A673 (cell line): ENCODE results near the gene FAM177B. TPM values are rescaled to one million over a fixed set of nuclear protein-coding genes. Genes with fewer than 3 reads are reported as not detected.

Experiments
- BruUV-seq: library from RNA; stranded (reverse); fragments of 400-500 nt; replicated peaks from 2 replicates; lab custom pipeline; 2021; lab: Mats Ljungman, UMichigan
- CTCF ChIA-PET: fragments of 300-600 bp; sonication (Branson Sonifier 250); formaldehyde crosslinking; loops from one replicate; lab custom pipeline; 2022; ENCODE audit warnings: antibody characterized with exemption; lab: Charles Lee
- POLR2A ChIA-PET: fragments of 300-600 bp; sonication (Branson Sonifier 250); formaldehyde crosslinking; loops from one replicate; lab custom pipeline; 2022; ENCODE audit warnings: antibody characterized with exemption; ENCODE audit not compliant: low non-redundant PET; lab: Charles Lee
- DNase-seq: peaks from one replicate; pipeline ENCODE4 v3.0.0-alpha.2; 2015; ENCODE audit warnings: low spot score
- H3K27ac ChIP-seq: fragments of 200-600 bp; sonication (generic); 2 replicates; pipeline ENCODE4 v1.5.1; 2016; ENCODE audit warnings: mixed run types, low read depth, mild to moderate bottlenecking, mixed read lengths, antibody characterized with exemption, low read length; ENCODE audit not compliant: poor library complexity, severe bottlenecking
- H3K27me3 ChIP-seq: fragments of 200-600 bp; sonication (generic); replicated peaks from 2 replicates; pipeline ENCODE4 v1.6.1; 2017; ENCODE audit warnings: mixed run types, low read depth, mild to moderate bottlenecking, mixed read lengths, antibody characterized with exemption, low read length; ENCODE audit not compliant: insufficient read depth, poor library complexity
- H3K36me3 ChIP-seq: fragments of 200-600 bp; sonication (generic); 2 replicates; pipeline ENCODE4 v1.6.1; 2016; ENCODE audit warnings: mixed run types, mild to moderate bottlenecking, mixed read lengths, antibody characterized with exemption, low read length; ENCODE audit not compliant: insufficient read depth, poor library complexity, severe bottlenecking
- H3K4me1 ChIP-seq: fragments of 200-600 bp; sonication (generic); 2 replicates; pipeline ENCODE4 v1.6.1; 2017; ENCODE audit warnings: mixed run types, mild to moderate bottlenecking, mixed read lengths, antibody characterized with exemption, low read length; ENCODE audit not compliant: insufficient read depth, poor library complexity, severe bottlenecking
- H3K4me3 ChIP-seq: fragments of 200-600 bp; sonication (generic); 2 replicates; pipeline ENCODE4 v1.5.1; 2016; ENCODE audit warnings: low read depth, mixed run types, mild to moderate bottlenecking, mixed read lengths, low read length; ENCODE audit not compliant: poor library complexity, severe bottlenecking
- H3K9me3 ChIP-seq: fragments of 200-600 bp; sonication (generic); 2 replicates; pipeline ENCODE4 v1.6.1; 2016; ENCODE audit warnings: mixed run types, low read depth, mild to moderate bottlenecking, mixed read lengths, antibody characterized with exemption, low read length; ENCODE audit not compliant: poor library complexity, severe bottlenecking
- CTCF ChIP-seq: fragments of 300-800, 200-600 bp; sonication (generic); conservative IDR thresholded peaks from 2 replicates; pipeline ENCODE4 v1.5.1; 2017; ENCODE audit warnings: low read depth, mild to moderate bottlenecking, antibody characterized with exemption, low read length, moderate library complexity, mixed read lengths
- EZH2 ChIP-seq: fragments of 200-600 bp; sonication (generic); IDR thresholded peaks from 2 replicates; pipeline ENCODE4 v1.6.1; 2017; ENCODE audit warnings: borderline replicate concordance, low read depth, mild to moderate bottlenecking, mixed read lengths, antibody characterized with exemption, low read length; ENCODE audit not compliant: poor library complexity, severe bottlenecking
- intact Hi-C: fragments of 100-400 bp; cut with micrococcal nuclease; formaldehyde crosslinking; loops from one replicate; pipeline ENCODE4 v1.10.0; 2022; ENCODE audit not compliant: unreplicated experiment
- total RNA-seq: library from RNA; stranded (reverse); gene quantifications from 2 replicates; pipeline ENCODE4 v1.2.3, GENCODE V29; 2021

FAM177B gene
- total RNA-seq, 1 experiment from 2014 or later: not detected

GRCh38 chr1:222749927-222750326 lies 12.9 kb downstream of the FAM177B start:
- H3K4me1 ChIP-seq: no peaks in the 10 kb centered on the region
- H3K27me3 ChIP-seq: no peaks in the 10 kb centered on the region
- CTCF ChIA-PET: interaction anchor here (1.6 kb wide), 1 partner anchor 340 kb away, joined by 3 read pairs; no protein-coding TSS in a partner anchor
- no TSS peak for BruUV-seq
- no peaks in the 10 kb centered on the region for H3K36me3 ChIP-seq
- POLR2A ChIA-PET: no interaction called here
- peak; percentile 3 for DNase-seq
- TF ChIP-seq CTCF: no peak
- TF ChIP-seq EZH2: no peak
- no peak overlapping the region for H3K4me3 ChIP-seq
- intact Hi-C loops: no loop called here
- no peak overlapping the region for H3K27ac ChIP-seq
- H3K9me3 ChIP-seq: no peaks in the 10 kb centered on the region

GRCh38 chr1:222750651-222751050 lies 13.6 kb downstream of the FAM177B start:
- Histone ChIP-seq H3K9me3 (no peaks in the 10 kb centered on the region), H3K4me3 (no peak overlapping the region), H3K4me1 (no peaks in the 10 kb centered on the region), H3K27ac (no peak overlapping the region), H3K36me3 (no peaks in the 10 kb centered on the region), H3K27me3 (no peaks in the 10 kb centered on the region)
- no TSS peak for BruUV-seq
- no peak for DNase-seq
- intact Hi-C loops: no loop called here
- TF ChIP-seq EZH2 (no peak), CTCF (no peak)
- ChIA-PET CTCF (interaction anchor here (1.6 kb wide), 1 partner anchor 339 kb away, joined by 3 read pairs; no protein-coding TSS in a partner anchor), POLR2A (no interaction called here)

- intact Hi-C loops: no loop called here
- no peak overlapping the region for H3K27ac ChIP-seq
- BruUV-seq: no TSS peak
These were observed 14.3 kb downstream of the FAM177B start for GRCh38 chr1:222751255-222751654.

More at GRCh38 chr1:222751255-222751654, 14.3 kb downstream of the FAM177B start:
- H3K27me3 ChIP-seq: no peaks in the 10 kb centered on the region
- H3K9me3 ChIP-seq: no peaks in the 10 kb centered on the region
- H3K4me3 ChIP-seq: no peak overlapping the region
- TF ChIP-seq EZH2: no peak
- TF ChIP-seq CTCF: no peak
- no peaks in the 10 kb centered on the region for H3K36me3 ChIP-seq
- H3K4me1 ChIP-seq: no peaks in the 10 kb centered on the region
- CTCF ChIA-PET: no interaction called here
- POLR2A ChIA-PET: no interaction called here
- DNase-seq: no peak
